ENCODE data around the gene TRPC3. TPM values are rescaled to one million over a fixed set of nuclear protein-coding genes. Genes with fewer than 3 reads are reported as not detected.

The TRPC3 gene
- total and polyA plus RNA-seq, 2 of the 8 experiments (the other 6 are each of a cell fraction or from before 2014, with no cell fraction given), result 0.37 to 0.41 TPM

- TF ChIP-seq KDM1A (IDR thresholded peaks at IDR 0.05; ENCODE audit: borderline replicate concordance, low read length) (no peak), NANOG (IDR thresholded peaks at IDR 0.05; ENCODE audit: insufficient read depth, low read depth, low read length, poor library complexity, severe bottlenecking) (no peak), CREB1 (IDR thresholded peaks at IDR 0.05) (no peak), TAF1 (IDR thresholded peaks at IDR 0.05; ENCODE audit: low read depth, low read length) (no peak), SRF (IDR thresholded peaks at IDR 0.05; ENCODE audit: low read depth, low read length) (no peak)
Observed at GRCh38 chr4:121991968-121992367, 40.1 kb upstream of the TRPC3 start (continued).
